HG02588 (cell line): Measurements from ENCODE around the gene GABBR1.

Source experiments
- ATAC-seq: cut with Tn5 transposase; IDR thresholded peaks from one replicate; pipeline ENCODE4 v1.9.1; 2021; ENCODE audit warnings: mild to moderate bottlenecking, moderate library complexity; ENCODE audit not compliant: unreplicated experiment

Gene GABBR1

GRCh38 chr6:29530671-29531310, 102.2 kb downstream of the GABBR1 start:
- ATAC-seq: no peak

- no peak for ATAC-seq
Observed at GRCh38 chr6:29529956-29530355, 103.0 kb downstream of the GABBR1 start.

GRCh38 chr6:29528988-29529560, 103.9 kb downstream of the GABBR1 start:
- no peak for ATAC-seq

GRCh38 chr6:29528300-29528931, 104.6 kb downstream of the GABBR1 start:
- ATAC-seq: no peak

DNA sequence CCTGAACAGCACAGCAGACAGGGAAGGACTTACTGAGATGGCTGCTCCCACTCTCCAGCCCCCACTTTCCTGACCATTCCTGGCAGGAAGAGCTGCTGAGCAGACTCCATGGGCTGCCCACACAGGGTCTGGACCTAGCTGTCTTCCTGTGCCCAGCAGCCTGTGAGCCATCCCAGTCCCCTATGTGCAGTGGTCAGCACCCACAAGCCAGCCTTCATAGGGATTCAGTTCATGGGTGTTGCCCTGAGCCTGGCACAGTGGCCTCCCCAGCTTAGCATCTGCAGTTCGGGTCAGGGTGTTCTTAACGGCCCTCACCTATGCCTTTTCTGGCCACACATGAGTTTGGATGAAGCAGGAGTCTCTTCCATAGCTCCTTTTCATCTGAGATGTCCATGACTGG, 105.4 kb downstream of the GABBR1 start:
- ATAC-seq: no peak

DNA sequence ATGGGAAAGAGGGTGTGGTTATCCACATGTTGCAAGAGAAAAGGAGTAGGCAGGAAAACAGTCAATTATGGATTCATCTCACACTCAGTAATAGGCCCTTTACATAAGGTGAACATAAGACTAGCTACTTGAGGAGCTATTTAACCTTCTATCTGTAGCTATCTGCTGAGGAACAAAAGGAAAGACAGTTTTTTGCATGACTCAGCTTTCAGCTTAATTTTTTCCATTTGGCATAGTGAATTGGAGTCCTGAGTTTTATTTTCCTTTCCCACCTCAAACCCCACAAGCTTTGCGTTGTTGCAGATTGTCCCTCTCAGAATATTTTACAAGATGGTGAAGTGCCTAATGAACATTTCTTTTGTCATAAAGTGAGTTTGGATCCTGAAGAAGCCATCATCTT, 105.9 kb downstream of the GABBR1 start:
- ATAC-seq: no peak

- ATAC-seq: no peak
Observed at GRCh38 chr6:29525311-29525639, 107.7 kb downstream of the GABBR1 start.

- ATAC-seq: no peak
Observed at GRCh38 chr6:29524444-29525310, 108.3 kb downstream of the GABBR1 start.

DNA sequence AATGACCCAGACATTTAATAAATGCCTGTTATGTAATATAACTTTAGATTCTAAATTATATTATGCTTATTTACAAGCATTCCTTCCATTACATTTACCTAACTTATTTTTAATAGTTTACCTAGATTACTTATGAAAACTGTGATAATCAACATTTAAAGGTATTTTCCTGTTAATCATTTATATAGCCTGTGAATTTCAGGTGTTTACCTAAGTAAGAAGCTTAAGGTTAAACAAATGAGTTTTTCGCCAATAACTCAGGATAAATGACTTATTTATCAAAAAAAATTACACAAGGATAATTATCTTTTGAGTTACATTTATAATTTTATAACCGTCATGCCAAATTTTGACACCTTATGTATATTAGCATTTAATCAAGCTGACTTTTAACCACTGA, 108.9 kb downstream of the GABBR1 start:
- no peak for ATAC-seq

DNA sequence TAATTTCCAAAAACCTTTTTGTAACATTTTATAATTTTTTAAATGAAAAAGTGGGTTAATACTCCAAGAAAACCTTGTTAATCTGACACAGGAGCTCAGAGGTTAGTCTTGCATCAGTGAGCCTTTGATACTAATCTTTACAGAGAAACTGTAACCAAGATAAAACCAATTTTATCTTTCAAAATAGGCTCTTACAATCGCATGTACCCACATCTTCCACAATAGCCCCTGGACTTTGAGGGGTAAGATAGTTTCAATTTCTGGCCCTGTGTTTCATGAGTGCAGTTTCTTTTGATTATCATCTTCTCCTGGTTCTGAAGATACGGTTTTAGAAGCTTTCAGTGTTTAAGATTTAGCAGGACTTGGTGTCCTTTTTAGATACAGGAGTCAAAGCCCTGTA, 110.8 kb downstream of the GABBR1 start:
- no peak for ATAC-seq

DNA sequence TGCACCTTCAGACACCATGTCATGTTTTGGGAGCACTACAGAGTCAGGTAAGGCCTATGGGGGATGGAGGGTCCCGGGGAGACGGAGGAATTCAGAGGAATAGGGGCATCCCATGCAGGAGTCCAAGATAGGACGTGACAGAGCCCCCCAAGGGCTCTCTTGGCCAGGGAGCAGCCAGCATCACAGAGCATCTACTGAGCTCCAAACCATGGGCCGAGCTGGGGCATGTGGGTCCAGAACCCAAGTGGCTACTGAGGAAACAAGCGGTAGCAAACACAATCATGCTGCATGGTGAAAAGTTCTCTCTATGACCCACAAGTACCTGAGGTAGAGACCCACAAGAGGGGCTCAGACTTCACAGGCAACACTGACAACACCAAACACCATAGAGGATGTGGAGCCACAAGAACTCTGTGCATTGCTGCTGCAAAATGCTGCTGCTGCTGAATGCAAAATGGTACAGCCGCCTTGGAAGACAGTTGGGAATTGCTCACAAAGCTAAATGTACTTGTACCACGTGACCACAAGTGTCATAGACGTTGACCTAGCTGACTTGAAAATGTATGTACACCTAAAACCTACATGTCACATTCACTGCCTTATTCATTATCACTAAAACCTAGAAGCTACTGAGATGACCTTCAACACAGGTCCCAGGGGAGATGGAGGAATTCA, 111.8 kb downstream of the GABBR1 start:
- no peak for ATAC-seq

- ATAC-seq: no peak
Observed at GRCh38 chr6:29520232-29520631, 112.8 kb downstream of the GABBR1 start.

DNA sequence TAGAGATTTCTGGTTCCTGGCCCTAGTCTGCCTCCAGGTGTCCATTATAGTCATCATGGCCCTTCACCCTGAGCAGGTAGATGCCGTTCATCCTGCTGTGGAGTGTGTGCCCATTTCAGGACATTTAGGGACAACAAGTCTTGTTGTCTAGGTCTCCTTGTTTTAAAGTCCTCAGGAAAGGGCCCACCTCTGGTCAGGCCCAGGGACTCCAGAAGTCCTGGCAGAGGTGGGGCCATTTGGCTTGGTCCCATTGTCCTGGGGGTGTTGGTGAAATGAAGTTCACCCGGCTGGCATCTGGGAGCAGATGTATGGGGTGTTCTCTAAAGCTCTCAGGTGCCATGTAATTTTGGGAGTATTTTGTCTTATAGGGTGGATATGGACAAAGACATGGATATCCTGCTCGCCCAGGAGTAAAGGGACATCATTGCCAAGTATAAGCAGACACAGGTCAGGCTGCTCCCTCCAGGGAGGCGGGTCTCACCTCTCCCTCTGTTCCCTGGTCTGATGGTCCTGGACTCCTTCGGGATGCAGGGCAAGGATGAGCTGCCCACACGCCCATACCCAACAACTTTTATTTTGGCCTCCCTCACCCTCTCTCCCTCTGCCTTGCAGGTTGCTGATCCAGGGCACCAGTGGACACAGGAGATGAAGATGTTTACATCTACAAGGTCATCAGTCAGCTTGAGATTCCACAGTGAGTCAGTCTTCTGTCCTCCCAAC, 113.5 kb downstream of the GABBR1 start:
- ATAC-seq: no peak

DNA sequence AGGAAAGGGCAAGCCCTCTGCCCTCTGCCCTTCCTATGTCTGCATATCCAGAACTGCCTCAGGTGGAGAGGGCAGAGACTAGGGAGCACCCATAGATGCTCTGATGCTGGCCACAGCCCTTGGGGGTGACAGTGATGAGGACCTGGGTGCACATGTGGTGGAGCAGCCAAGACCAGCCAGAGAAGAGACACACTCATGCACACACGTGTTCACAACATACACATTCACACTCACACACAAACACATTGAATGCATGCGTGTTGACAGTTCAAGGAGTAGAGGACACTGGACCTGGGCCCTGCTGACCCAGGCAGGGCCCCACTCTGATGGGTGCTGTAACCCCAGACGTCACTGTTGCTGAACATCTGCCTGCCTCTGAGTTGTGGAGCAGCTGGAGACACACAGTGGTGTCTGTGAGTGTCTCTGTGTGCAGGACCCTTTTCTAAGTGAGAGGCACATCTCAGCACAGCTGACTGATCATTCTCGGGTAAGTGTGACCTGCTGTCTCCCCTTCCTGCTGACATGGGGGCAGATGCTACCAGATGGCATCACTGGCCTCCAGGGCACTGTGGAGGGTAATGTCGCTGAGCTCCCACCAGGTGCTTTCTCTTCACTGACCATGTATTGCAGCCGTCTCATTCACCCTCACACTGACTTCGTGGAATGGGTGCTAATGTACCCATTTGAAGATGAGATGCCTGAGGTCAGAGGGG, 115.1 kb downstream of the GABBR1 start:
- no peak for ATAC-seq

- no peak for ATAC-seq
Observed at GRCh38 chr6:29517245-29517644, 115.7 kb downstream of the GABBR1 start.

DNA sequence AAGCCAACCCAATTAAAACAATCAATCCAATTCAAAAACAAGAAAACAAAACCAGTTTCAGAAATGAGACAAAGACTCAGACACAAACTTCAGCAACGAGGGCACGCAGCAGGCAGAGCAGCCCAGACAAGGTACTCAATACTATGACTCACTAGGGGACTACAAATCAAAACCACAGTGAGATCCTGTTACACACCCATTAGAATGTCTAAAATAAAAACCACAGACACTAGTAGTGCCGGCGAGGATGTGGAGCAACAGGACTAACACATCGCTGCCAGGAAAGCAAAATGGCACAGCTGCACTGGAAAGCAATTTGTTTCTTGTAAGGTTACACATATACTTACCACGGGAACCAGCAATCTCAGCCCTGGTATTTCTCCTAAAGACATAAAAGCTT, 116.9 kb downstream of the GABBR1 start:
- no peak for ATAC-seq

DNA sequence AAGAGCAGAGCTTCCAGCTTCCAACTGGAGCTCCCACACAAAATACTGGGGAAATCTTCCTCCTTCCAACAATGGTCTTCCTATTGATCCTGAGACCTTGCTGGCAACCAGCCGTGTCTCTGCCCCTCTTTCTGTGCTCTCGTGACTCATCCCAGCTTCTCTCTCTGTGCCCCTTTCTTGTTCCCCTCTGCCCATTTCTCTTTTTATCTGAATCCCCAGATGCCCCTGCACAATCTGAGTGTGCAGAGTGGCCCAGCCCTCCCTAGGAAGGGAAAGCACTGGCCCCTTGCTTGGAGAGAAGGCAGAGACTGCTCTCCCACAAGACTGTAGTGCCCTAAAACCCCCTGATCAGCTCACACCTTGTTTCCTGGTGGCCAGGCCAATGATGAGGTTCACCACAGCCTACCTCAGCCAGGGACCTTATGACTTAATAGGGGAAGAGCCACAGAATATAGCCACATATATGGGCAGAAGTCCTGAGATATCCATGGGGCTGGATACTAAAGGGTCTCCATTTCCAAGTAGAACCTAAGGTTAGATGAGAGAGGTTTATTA, 122.2 kb downstream of the GABBR1 start:
- ATAC-seq: no peak

GRCh38 chr6:29510202-29510601, 122.8 kb downstream of the GABBR1 start:
- no peak for ATAC-seq
